H1 (cell line): ENCODE results near the gene CCDC116. TPM values are rescaled to one million over a fixed set of nuclear protein-coding genes. Genes with fewer than 3 reads are reported as not detected.

Experiments used
- BCL11A ChIP-seq, 2 experiments: IDR thresholded peaks; one replicate each; pipeline ENCODE4 v1.6.1; 2011; ENCODE audit warnings: low read depth in 2 of 2, low read length in 2 of 2, mild to moderate bottlenecking in 2 of 2
- HDAC6 ChIP-seq: IDR thresholded peaks from one replicate; pipeline ENCODE4 v1.7.1; 2012; ENCODE audit warnings: low read depth, mild to moderate bottlenecking, inconsistent platforms, low read length, moderate library complexity
- NRF1 ChIP-seq: IDR thresholded peaks from 2 replicates; pipeline ENCODE4 v1.6.1; 2011; ENCODE audit warnings: mild to moderate bottlenecking, low read depth, low read length, improper control_type of control experiment
- SP1 ChIP-seq: IDR thresholded peaks from 2 replicates; pipeline ENCODE4 v1.6.1; 2011; ENCODE audit warnings: low read depth, low read length
- SP4 ChIP-seq: IDR thresholded peaks from 2 replicates; pipeline ENCODE4 v1.6.1; 2012; ENCODE audit warnings: low read length, inconsistent platforms
- polyA plus RNA-seq, 7 experiments: library from polyadenylated mRNA; depleted of rRNA in 3 of 7; stranded (reverse) in 5 of 7; unstranded in 2 of 7; fragments of >200 nt in 5 of 7; fragments of 200-250 nt in 2 of 7; gene quantifications; 1 replicate in 5 of 7; 2 replicates in 1 of 7; 4 replicates in 1 of 7; pipeline versions ENCODE4 v1.2.1 to v1.2.3, GENCODE V29; 2011 to 2013; ENCODE audit warnings: missing spikeins in 2 of 7, mixed read lengths in 2 of 7
- total RNA-seq: library from RNA; stranded (reverse); fragmentation: NEBNext Ultra II Directional; extraction: Animal tissue kit (Norgen Biotek cat#: 25700); gene quantifications from 2 replicates; pipeline ENCODE4 v1.2.1, GENCODE V29; 2021
- TF ChIP-seq, protein P1 (sequence below): IDR thresholded peaks from 2 replicates; pipeline ENCODE4 v1.6.1; 2011; ENCODE audit warnings: low read length, improper control_type of control experiment
- TF ChIP-seq, protein P2 (sequence below): IDR thresholded peaks from 2 replicates; pipeline ENCODE4 v1.6.1; 2012; ENCODE audit warnings: low read length, inconsistent platforms

Gene CCDC116
- total and polyA plus RNA-seq, 2 of the 8 experiments (the other 6 are each of a cell fraction or from before 2014, with no cell fraction given) = 0.08 TPM; not detected in 1

DNA sequence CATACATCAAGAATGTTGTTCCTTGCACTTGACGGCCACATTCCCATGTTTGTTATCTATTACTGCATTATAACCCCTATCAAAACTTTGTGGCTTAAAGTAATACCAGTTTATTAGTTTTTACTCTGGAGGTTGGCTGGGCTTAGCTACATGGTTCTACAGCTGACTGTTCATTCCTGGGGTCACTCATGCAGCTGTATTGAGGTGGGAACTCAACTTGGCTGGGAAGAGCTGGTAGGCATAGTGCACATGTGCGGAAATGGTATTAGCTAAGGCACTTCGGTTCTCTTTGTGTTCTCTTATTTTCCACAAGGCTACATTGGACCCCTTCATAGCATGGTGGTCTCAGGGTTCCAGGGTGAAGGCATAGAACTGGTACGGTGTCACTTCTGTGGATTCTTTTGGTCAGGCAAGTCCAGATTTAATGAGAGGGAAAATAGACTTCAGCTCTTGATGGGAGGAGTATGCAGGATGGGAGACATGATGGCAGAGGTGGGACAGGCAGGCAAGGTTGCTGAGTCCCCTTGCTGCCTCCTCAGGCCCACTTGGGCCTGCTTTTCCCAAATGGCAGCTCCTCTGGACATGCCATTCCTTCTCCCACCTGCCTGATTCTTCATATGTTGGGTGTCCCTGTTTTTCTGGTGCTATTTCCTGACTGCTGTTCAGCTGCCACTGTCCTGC is 18.9 kb upstream of the CCDC116 start (continued):
- TF ChIP-seq HDAC6 (no peak), SP1 (no peak), NRF1 (no peak), SP4 (no peak), BCL11A (IDR thresholded peaks at IDR 0.05; ENCODE audit: low read depth in 2 of 2, low read length in 2 of 2) (no peak)
- TF ChIP-seq, protein P1, sequence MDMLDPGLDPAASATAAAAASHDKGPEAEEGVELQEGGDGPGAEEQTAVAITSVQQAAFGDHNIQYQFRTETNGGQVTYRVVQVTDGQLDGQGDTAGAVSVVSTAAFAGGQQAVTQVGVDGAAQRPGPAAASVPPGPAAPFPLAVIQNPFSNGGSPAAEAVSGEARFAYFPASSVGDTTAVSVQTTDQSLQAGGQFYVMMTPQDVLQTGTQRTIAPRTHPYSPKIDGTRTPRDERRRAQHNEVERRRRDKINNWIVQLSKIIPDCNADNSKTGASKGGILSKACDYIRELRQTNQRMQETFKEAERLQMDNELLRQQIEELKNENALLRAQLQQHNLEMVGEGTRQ = no peak
- TF ChIP-seq, protein P2, sequence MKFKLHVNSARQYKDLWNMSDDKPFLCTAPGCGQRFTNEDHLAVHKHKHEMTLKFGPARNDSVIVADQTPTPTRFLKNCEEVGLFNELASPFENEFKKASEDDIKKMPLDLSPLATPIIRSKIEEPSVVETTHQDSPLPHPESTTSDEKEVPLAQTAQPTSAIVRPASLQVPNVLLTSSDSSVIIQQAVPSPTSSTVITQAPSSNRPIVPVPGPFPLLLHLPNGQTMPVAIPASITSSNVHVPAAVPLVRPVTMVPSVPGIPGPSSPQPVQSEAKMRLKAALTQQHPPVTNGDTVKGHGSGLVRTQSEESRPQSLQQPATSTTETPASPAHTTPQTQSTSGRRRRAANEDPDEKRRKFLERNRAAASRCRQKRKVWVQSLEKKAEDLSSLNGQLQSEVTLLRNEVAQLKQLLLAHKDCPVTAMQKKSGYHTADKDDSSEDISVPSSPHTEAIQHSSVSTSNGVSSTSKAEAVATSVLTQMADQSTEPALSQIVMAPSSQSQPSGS = no peak
